Keratinocyte (primary cell): Measurements from ENCODE around the gene AGRN. TPM values are rescaled to one million over a fixed set of nuclear protein-coding genes. Genes with fewer than 3 reads are reported as not detected.

ENCODE experiments used
- DNase-seq: peaks from one replicate; pipeline ENCODE4 v3.0.0-alpha.2; 2011; ENCODE audit warnings: low read depth, missing footprints, low spot score
- FAIRE-seq: peaks from 2 replicates; lab custom pipeline; 2011; peaks lifted over from hg19 to GRCh38; lab: Jason Lieb, UNC
- H2AFZ ChIP-seq: 2 replicates; pipeline ENCODE4 v1.6.0; 2012; ENCODE audit warnings: low read length, control low read depth, inconsistent platforms; ENCODE audit not compliant: control insufficient read depth
- H3K27ac ChIP-seq: 2 replicates; pipeline ENCODE4 v1.5.1; 2011; ENCODE audit warnings: low read length; ENCODE audit not compliant: control insufficient read depth, insufficient read depth
- H3K27me3 ChIP-seq: 3 replicates; pipeline ENCODE4 v1.6.0; 2011; ENCODE audit warnings: low read length; ENCODE audit not compliant: control insufficient read depth, insufficient read depth; ENCODE audit errors: extremely low read depth
- H3K36me3 ChIP-seq, 2 experiments: 2 replicates in 1 of 2; 3 replicates in 1 of 2; pipeline ENCODE4 v1.5.1; 2011; ENCODE audit warnings: low read length in 2 of 2, mild to moderate bottlenecking in 1 of 2; ENCODE audit not compliant: control insufficient read depth in 2 of 2, insufficient read depth in 2 of 2; ENCODE audit errors: extremely low read depth in 1 of 2
- H3K4me1 ChIP-seq: 3 replicates; pipeline ENCODE4 v1.5.1; 2011; ENCODE audit warnings: low read length; ENCODE audit not compliant: control insufficient read depth, insufficient read depth; ENCODE audit errors: extremely low read depth
- H3K4me2 ChIP-seq: 3 replicates; pipeline ENCODE4 v1.6.0; 2011; ENCODE audit warnings: low read depth, low read length; ENCODE audit not compliant: control insufficient read depth, insufficient read depth; ENCODE audit errors: extremely low read depth
- H3K4me3 ChIP-seq, 3 experiments: fragments of 200-600 bp in 1 of 3; sonication (generic) in 1 of 3; 2 replicates in 2 of 3; 3 replicates in 1 of 3; pipeline ENCODE4 v1.5.1; 2011 to 2016; ENCODE audit warnings: low read length in 3 of 3, mild to moderate bottlenecking in 3 of 3, control low read depth in 2 of 3, inconsistent platforms in 1 of 3, low read depth in 1 of 3, mixed read lengths in 1 of 3, mixed run types in 1 of 3, moderate library complexity in 1 of 3; ENCODE audit not compliant: control insufficient read depth in 2 of 3, insufficient read depth in 2 of 3; ENCODE audit errors: extremely low read depth in 1 of 3
- H3K79me2 ChIP-seq: 2 replicates; pipeline ENCODE4 v1.6.0; 2012; ENCODE audit warnings: low read length; ENCODE audit not compliant: control insufficient read depth, insufficient read depth
- H3K9ac ChIP-seq: 3 replicates; pipeline ENCODE4 v1.6.0; 2011; ENCODE audit warnings: low read length; ENCODE audit not compliant: control insufficient read depth, insufficient read depth; ENCODE audit errors: extremely low read depth
- H3K9me1 ChIP-seq: 3 replicates; pipeline ENCODE4 v1.6.0; 2011; ENCODE audit warnings: low read length; ENCODE audit not compliant: control insufficient read depth, insufficient read depth; ENCODE audit errors: extremely low read depth
- H3K9me3 ChIP-seq: 2 replicates; pipeline ENCODE4 v1.5.1; 2012; ENCODE audit warnings: low read depth, low read length; ENCODE audit not compliant: control insufficient read depth
- H4K20me1 ChIP-seq: 3 replicates; pipeline ENCODE4 v1.6.0; 2011; ENCODE audit warnings: low read length; ENCODE audit not compliant: control insufficient read depth, insufficient read depth; ENCODE audit errors: extremely low read depth
- CTCF ChIP-seq, 3 experiments: IDR thresholded peaks in 1 of 3; conservative IDR thresholded peaks in 1 of 3; optimal IDR thresholded peaks in 1 of 3; 2 replicates in 2 of 3; 3 replicates in 1 of 3; pipeline versions ENCODE3 to v1.5.1; 2011; ENCODE audit warnings: low read length in 3 of 3, mild to moderate bottlenecking in 3 of 3, moderate library complexity in 2 of 3, control low read depth in 1 of 3, inconsistent platforms in 1 of 3; ENCODE audit not compliant: insufficient read depth in 2 of 3; ENCODE audit errors: extremely low read depth in 1 of 3
- EZH2 ChIP-seq: IDR thresholded peaks from one replicate; pipeline ENCODE4 v1.6.1; 2012; ENCODE audit warnings: inconsistent platforms, mild to moderate bottlenecking, low read length, moderate library complexity
- dilution Hi-C: fragments of 300-500 bp; cut with MboI; formaldehyde crosslinking; loops from one replicate; pipeline ENCODE4 v1.7.0; 2020; ENCODE audit warnings: low sequenced_read_pairs; ENCODE audit not compliant: extremely low pct_ligation_motif_present
- polyA plus RNA-seq, 5 experiments: library from polyadenylated mRNA; depleted of rRNA in 3 of 5; stranded (reverse) in 3 of 5; stranded (forward) in 1 of 5; unstranded in 1 of 5; fragments of >200 nt; gene quantifications; 1 replicate in 1 of 5; 2 replicates in 3 of 5; 3 replicates in 1 of 5; pipeline versions ENCODE4 v1.2.1 to v1.2.3, GENCODE V29; 2011 to 2012; ENCODE audit warnings: missing spikeins in 2 of 5, low read depth in 1 of 5, low replicate concordance in 1 of 5

AGRN gene
- polyA plus RNA-seq, 1 donor (not counting 4 experiments of a cell fraction or from before 2014, with no cell fraction given), result 72.4 TPM

GRCh38 chr1:1004420-1004779 is 15.5 kb upstream of the AGRN start:
- Histone ChIP-seq H3K79me2 (no peaks in the 10 kb centered on the region), H3K27me3 (peaks cover 23% of the 10 kb centered on the region), H3K9me3 (no peaks in the 10 kb centered on the region), H3K4me3 (no peak overlapping the region), H3K9ac (no peak overlapping the region), H2AFZ (no peak overlapping the region), H3K4me2 (no peak overlapping the region), H3K36me3 (no peaks in the 10 kb centered on the region), H4K20me1 (no peaks in the 10 kb centered on the region), H3K27ac (no peak overlapping the region), H3K4me1 (peaks cover 27% of the 10 kb centered on the region), H3K9me1 (no peaks in the 10 kb centered on the region)
- dilution Hi-C loops, result no loop called here
- DNase-seq (no peak), FAIRE-seq (no peak)
- TF ChIP-seq CTCF (optimal IDR thresholded peaks at IDR 0.05 in 1 of 3, IDR thresholded peaks at IDR 0.05 in 1 of 3, conservative IDR thresholded peaks at IDR 0.05 in 1 of 3; ENCODE audit: extremely low read depth in 1 of 3, insufficient read depth in 2 of 3, low read length in 3 of 3), result no peak
- TF ChIP-seq EZH2, result no peak

- H3K9ac ChIP-seq, result no peak overlapping the region
- no peak overlapping the region for H2AFZ ChIP-seq
- peaks cover 26% of the 10 kb centered on the region for H3K4me1 ChIP-seq
- no peak overlapping the region for H3K27ac ChIP-seq
- H3K27me3 ChIP-seq, result peaks cover 21% of the 10 kb centered on the region
- dilution Hi-C loops, result no loop called here
- no peak for DNase-seq
- H3K79me2 ChIP-seq, result no peaks in the 10 kb centered on the region
- TF ChIP-seq CTCF (optimal IDR thresholded peaks at IDR 0.05 in 1 of 3, IDR thresholded peaks at IDR 0.05 in 1 of 3, conservative IDR thresholded peaks at IDR 0.05 in 1 of 3; ENCODE audit: extremely low read depth in 1 of 3, insufficient read depth in 2 of 3, low read length in 3 of 3) (no peak), EZH2 (no peak)
- FAIRE-seq, result no peak
- H4K20me1 ChIP-seq, result no peaks in the 10 kb centered on the region
- H3K4me3 ChIP-seq, result no peak overlapping the region
- H3K4me2 ChIP-seq, result no peak overlapping the region
- no peaks in the 10 kb centered on the region for H3K9me3 ChIP-seq
- no peaks in the 10 kb centered on the region for H3K36me3 ChIP-seq
- no peaks in the 10 kb centered on the region for H3K9me1 ChIP-seq
Measured at GRCh38 chr1:1004780-1005697, 14.9 kb upstream of the AGRN start.
